ENCODE results near the gene DHCR24.

Gene DHCR24

DNA sequence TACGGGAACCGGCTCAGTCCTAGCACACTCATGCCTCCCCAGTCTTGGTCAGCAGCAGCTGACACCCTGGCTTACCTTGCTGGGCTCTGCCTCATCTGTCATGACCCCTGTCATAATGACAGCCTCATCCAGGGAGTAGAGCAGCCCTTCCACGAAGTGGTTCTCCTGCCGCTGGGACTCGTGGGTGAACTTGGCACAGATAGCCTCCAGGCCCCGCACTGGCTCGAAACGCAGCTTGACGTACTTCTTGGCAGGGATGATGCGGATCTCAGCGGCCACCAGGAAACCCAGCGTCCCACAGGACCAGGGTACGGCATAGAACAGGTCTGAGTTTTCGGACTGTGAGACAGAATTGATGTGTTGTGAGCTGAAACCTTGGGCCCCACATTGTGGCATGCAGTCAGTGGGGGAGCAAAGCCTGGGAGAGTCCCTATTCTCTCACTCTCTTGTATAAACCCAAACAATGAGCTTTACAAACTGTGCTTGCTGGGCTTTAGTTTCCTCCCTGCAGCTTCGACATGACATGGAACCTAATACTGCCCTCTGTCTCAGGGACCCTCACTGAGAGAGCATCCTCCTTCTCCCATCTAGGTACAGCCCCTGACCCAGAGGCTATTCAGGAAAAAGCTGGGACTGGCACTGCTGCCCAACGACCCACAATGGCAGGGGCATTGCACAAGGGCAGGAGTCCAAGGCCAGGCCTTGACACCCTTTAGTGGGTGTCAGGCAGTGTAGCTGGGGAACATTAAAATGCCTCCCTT lies 15.5 kb downstream of the DHCR24 start:
- H3K4me1 ChIP-seq (ENCODE audit: control insufficient read depth, insufficient read depth, low read length): no peaks in the 10 kb centered on the region
- H3K9ac ChIP-seq (ENCODE audit: low read depth, low read length): no peak overlapping the region
- H3K4me3 ChIP-seq (ENCODE audit: low read depth, low read length): no peak overlapping the region
- peaks cover 74% of the 10 kb centered on the region for H3K36me3 ChIP-seq (ENCODE audit: control insufficient read depth, insufficient read depth, low read length)
- no peaks in the 10 kb centered on the region for H3K9me3 ChIP-seq (ENCODE audit: control insufficient read depth, insufficient read depth, low read length)
- no peaks in the 10 kb centered on the region for H3K27me3 ChIP-seq (ENCODE audit: control insufficient read depth, insufficient read depth, low read length)

DNA sequence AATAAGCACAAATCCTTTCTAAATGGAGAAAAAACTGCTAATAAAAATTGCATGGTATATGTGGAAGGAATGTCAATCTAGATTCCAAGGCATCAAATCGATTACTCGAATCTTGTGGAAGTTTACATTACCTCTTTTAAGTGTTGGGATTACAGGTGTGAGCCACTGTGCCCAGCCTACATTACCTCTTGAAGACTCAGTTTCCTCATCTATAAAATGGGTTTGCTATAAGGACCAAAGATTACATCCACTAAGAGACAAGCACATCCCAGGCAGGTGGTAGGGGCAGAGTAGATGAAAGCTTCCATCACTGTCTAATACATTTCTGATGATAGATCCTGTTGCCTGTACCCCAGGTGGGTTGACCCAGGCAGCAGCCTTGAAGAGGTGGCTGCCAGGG lies 16.1 kb downstream of the DHCR24 start:
- Histone ChIP-seq H3K27me3 (ENCODE audit: control insufficient read depth, insufficient read depth, low read length) (no peaks in the 10 kb centered on the region), H3K9ac (ENCODE audit: low read depth, low read length) (no peak overlapping the region), H3K4me3 (ENCODE audit: low read depth, low read length) (no peak overlapping the region), H3K4me1 (ENCODE audit: control insufficient read depth, insufficient read depth, low read length) (no peaks in the 10 kb centered on the region), H3K9me3 (ENCODE audit: control insufficient read depth, insufficient read depth, low read length) (no peaks in the 10 kb centered on the region), H3K36me3 (ENCODE audit: control insufficient read depth, insufficient read depth, low read length) (peaks cover 77% of the 10 kb centered on the region)

DNA sequence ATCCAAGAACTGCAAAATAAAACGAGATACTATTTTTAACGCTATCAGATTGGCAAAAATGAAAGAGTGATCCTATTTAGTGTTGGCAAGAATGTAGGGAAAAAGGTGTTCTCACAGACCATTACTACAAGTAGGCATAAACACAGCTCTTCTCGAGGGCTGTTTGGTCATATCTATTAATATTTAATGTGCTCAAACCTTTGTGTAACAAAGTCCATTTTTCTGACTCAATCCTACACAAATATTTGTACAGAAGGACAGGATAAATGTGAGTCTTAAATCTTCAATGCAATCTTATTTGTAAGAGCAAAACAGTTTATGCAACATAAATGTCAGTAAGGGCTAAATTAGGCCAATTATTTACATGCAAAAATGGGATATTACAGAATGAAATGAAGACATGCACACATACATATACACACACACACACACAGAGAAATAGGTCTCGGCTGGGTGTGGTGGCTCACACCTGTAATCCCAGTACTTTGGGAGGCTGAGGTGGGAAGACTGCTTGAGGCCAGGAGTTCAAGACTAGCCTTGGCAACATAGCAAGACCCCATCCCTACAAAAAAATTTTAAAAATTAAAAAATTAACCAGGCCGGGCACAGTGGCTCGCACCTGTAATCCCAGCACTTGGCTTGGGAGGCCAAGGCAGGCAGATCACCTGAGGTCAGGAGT lies 17.7 kb downstream of the DHCR24 start:
- Histone ChIP-seq H3K4me1 (ENCODE audit: control insufficient read depth, insufficient read depth, low read length) (no peaks in the 10 kb centered on the region), H3K27me3 (ENCODE audit: control insufficient read depth, insufficient read depth, low read length) (no peaks in the 10 kb centered on the region), H3K4me3 (ENCODE audit: low read depth, low read length) (no peak overlapping the region), H3K9me3 (ENCODE audit: control insufficient read depth, insufficient read depth, low read length) (no peaks in the 10 kb centered on the region), H3K9ac (ENCODE audit: low read depth, low read length) (no peak overlapping the region), H3K36me3 (ENCODE audit: control insufficient read depth, insufficient read depth, low read length) (peaks cover 78% of the 10 kb centered on the region)

DNA sequence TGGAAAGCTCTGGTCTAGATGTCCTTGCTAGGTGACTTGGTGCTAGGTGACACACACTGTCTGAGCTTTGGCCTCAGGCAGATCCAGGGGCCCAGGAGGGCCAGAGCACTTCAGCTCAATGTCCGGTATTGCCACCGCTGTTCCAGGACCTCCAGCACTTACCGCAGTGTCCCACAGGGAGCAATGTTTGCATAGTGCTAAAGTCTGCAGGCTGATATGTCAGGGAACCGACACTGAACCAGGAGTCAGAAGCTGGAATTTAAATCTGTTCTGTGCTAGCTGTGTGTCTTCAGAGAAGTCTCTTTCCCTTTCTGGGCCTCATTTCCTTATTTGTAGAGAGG lies 19.3 kb downstream of the DHCR24 start:
- peaks cover 71% of the 10 kb centered on the region for H3K36me3 ChIP-seq (ENCODE audit: control insufficient read depth, insufficient read depth, low read length)
- no peak overlapping the region for H3K4me3 ChIP-seq (ENCODE audit: low read depth, low read length)
- H3K9ac ChIP-seq (ENCODE audit: low read depth, low read length): no peak overlapping the region

DNA sequence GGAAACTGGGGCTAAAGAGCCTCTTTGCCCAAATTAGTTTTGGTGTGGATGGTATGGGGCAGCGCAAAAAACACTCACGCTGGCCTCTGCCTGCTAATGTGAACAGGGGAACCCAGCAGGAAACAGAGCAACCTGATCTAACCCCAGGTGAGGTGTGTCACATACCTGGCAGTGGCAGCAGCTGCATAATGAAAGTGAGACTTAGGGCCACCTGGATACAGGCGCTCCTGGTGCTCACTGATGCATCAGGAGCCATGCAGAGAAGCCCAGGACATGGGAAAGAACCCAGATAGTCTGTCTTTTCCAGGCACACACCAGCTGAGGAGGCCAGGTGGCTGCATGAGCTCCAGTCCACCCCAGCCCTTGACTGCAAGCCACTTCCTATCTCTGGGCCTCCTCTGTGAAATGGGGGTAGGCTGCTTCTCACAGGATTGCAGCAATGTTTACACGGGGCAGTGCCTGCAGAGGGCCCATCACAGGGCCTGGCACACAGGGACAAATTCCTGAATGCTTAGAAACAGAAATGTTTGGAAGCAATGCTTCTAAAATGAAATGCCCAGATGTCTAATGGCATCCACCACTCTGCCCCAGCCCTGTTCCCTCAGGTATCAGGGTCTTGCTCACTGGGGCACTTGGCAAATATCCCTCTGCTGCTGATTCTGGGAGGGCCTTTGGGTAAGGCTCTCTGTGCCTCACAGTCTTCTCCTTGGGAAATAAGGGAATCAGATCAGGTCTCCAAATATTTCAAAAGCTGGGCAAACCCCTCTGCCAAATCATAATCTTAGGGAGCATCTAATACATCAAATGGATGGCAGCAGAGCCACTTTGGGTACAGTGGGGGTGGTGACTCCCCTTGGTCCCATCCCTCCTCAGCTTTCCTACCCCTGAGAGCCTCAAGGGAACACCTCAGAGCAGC lies 19.9 kb downstream of the DHCR24 start:
- no peaks in the 10 kb centered on the region for H3K9me3 ChIP-seq (ENCODE audit: control insufficient read depth, insufficient read depth, low read length)
- H3K36me3 ChIP-seq (ENCODE audit: control insufficient read depth, insufficient read depth, low read length): peaks cover 68% of the 10 kb centered on the region
- no peaks in the 10 kb centered on the region for H3K4me1 ChIP-seq (ENCODE audit: control insufficient read depth, insufficient read depth, low read length)
- no peaks in the 10 kb centered on the region for H3K27me3 ChIP-seq (ENCODE audit: control insufficient read depth, insufficient read depth, low read length)
- H3K4me3 ChIP-seq (ENCODE audit: low read depth, low read length): no peak overlapping the region
- H3K9ac ChIP-seq (ENCODE audit: low read depth, low read length): no peak overlapping the region

More for the DNA sequence above, 19.3 kb downstream of the DHCR24 start:
- Histone ChIP-seq H3K9me3 (ENCODE audit: control insufficient read depth, insufficient read depth, low read length) (no peaks in the 10 kb centered on the region), H3K27me3 (ENCODE audit: control insufficient read depth, insufficient read depth, low read length) (no peaks in the 10 kb centered on the region), H3K4me1 (ENCODE audit: control insufficient read depth, insufficient read depth, low read length) (no peaks in the 10 kb centered on the region)

DNA sequence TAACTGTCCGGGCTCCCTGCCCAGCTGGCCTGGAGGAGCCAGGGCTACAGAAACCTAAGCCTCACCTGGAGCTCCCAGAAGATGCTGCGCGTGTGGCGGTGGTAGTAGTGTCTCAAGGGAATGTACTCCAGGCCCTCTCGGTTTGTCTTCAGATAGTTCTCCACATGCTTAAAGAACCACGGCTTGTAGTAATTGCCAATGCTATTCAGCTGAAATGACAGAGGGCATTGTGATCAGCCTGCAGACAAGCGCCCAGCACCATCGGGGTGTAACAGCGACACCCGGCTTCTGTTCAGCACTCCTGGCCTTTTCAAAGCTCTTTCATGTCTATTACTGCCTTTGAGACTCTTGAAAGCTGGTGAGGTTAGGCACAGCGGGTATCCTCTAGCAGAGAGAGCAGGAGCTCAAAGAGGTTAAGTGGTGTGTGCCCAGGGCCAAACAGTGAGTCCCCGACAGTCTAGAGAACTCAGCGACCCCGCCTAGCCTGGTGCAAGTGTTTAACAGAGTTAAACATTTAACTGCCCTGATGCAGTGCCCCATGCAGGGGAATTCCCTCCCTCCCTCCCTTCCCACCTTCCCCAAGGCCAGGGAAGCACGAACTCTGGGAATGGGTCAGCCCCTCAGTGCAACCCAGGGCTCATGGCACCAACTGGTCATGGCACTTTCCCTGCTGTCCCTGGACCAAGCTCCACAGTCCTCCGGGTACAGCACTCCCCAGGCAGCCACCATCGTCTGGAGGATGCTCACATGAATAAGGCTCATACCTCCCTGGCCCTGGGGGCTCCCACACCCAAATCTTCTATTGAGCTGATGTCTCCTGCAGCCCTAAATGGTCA lies 21.5 kb downstream of the DHCR24 start:
- H3K4me1 ChIP-seq (ENCODE audit: control insufficient read depth, insufficient read depth, low read length): no peaks in the 10 kb centered on the region

DNA sequence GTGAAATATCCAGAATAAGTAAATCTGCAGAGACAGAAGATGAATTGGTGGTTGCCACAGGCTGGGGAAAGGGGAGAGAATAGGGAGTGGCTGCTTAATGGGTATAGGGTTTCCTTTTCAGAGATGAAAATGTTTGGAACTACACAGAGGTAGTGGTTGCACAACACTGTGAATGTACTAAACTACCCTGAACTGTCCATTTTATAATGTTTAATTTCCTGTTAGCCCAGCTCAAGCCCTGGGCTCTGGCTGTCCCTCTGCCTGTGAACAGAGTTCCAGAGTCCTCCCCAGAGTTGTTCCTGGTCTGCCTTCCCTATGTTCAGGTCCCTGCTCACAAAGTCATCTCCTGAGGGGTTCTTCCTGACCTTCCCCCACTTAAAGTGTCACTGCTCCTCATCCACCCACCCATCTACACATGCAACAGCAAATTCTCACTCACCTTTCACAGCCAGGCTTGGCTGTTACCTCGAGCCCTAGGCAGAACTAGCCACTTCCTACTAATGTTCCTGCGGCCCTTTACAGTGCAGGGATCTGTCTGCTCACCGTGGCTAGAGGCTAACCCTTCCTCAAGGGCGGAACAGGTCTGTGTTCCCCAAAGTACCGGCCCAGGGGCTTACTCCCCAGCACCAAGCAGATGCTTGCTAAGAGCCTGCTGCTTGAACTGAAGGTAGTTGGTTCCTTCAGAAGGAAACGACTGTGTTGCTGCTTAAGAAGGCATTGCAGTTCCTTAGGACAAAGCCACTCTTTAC lies 22.4 kb downstream of the DHCR24 start:
- Histone ChIP-seq H3K4me3 (ENCODE audit: low read depth, low read length) (no peak overlapping the region), H3K9ac (ENCODE audit: low read depth, low read length) (no peak overlapping the region), H3K27me3 (ENCODE audit: control insufficient read depth, insufficient read depth, low read length) (no peaks in the 10 kb centered on the region), H3K36me3 (ENCODE audit: control insufficient read depth, insufficient read depth, low read length) (peaks cover 63% of the 10 kb centered on the region), H3K9me3 (ENCODE audit: control insufficient read depth, insufficient read depth, low read length) (no peaks in the 10 kb centered on the region), H3K4me1 (ENCODE audit: control insufficient read depth, insufficient read depth, low read length) (no peaks in the 10 kb centered on the region)

More for the DNA sequence above, 21.5 kb downstream of the DHCR24 start:
- H3K36me3 ChIP-seq (ENCODE audit: control insufficient read depth, insufficient read depth, low read length): peaks cover 59% of the 10 kb centered on the region
- H3K4me3 ChIP-seq (ENCODE audit: low read depth, low read length): no peak overlapping the region
- H3K9ac ChIP-seq (ENCODE audit: low read depth, low read length): no peak overlapping the region
- no peaks in the 10 kb centered on the region for H3K9me3 ChIP-seq (ENCODE audit: control insufficient read depth, insufficient read depth, low read length)
- H3K27me3 ChIP-seq (ENCODE audit: control insufficient read depth, insufficient read depth, low read length): no peaks in the 10 kb centered on the region

DNA sequence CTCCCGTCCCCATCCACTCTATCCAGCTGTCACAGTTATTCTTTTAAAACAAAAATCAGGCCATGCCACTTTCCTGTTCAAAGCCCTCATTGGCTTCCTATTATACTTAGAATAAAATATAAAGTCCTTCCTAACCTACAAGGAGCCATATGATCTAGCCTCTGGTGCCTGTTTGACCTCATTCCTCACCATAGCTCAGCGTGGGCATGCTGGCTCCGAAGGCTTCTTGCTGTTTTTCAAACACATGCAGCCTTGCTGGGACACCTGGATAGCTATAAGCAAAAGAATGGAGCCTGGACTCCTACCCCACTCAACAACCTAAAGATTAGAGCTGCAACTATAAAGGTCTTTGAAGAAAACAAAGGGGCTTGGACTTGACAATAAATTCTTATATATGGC lies 23.7 kb downstream of the DHCR24 start:
- Histone ChIP-seq H3K27me3 (ENCODE audit: control insufficient read depth, insufficient read depth, low read length) (no peaks in the 10 kb centered on the region), H3K4me1 (ENCODE audit: control insufficient read depth, insufficient read depth, low read length) (no peaks in the 10 kb centered on the region), H3K9me3 (ENCODE audit: control insufficient read depth, insufficient read depth, low read length) (no peaks in the 10 kb centered on the region), H3K4me3 (ENCODE audit: low read depth, low read length) (no peak overlapping the region), H3K9ac (ENCODE audit: low read depth, low read length) (no peak overlapping the region), H3K36me3 (ENCODE audit: control insufficient read depth, insufficient read depth, low read length) (peaks cover 60% of the 10 kb centered on the region)

DNA sequence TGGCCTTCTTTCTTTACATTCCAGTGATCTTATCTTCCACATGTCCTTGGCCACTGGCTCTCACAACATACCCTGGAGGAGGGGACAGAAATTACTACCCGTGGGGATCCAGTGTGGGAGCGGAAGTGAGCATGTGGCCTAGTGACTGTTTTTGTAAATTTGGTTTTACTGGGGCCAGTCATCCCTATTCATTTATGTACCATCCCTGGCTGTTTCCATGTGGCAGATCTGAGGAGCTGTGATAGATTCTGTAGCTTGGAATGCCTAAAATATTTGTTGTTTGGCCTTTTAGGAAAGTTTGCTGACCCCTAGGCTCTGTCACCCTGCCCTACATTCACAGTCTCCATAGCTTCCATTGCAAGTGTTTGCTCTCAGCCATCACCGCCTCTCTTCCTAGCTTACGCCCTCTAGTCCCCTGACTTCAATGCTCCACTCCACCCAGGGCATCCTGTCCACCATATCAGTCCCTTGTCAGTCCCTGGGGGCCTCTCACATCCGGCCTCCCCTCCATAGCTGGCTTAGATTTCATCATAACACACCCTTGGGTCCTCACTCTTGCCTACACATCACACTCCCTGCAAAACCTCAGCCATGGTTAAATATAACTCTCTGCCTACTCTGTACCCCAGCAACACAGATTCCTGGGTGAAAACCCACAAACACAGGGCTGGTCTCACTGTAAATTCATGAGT lies 25.8 kb downstream of the DHCR24 start:
- H3K9me3 ChIP-seq (ENCODE audit: control insufficient read depth, insufficient read depth, low read length): no peaks in the 10 kb centered on the region
- H3K9ac ChIP-seq (ENCODE audit: low read depth, low read length): no peak overlapping the region
- H3K4me1 ChIP-seq (ENCODE audit: control insufficient read depth, insufficient read depth, low read length): no peaks in the 10 kb centered on the region
- H3K36me3 ChIP-seq (ENCODE audit: control insufficient read depth, insufficient read depth, low read length): peaks cover 44% of the 10 kb centered on the region
- no peaks in the 10 kb centered on the region for H3K27me3 ChIP-seq (ENCODE audit: control insufficient read depth, insufficient read depth, low read length)
- H3K4me3 ChIP-seq (ENCODE audit: low read depth, low read length): no peak overlapping the region

DNA sequence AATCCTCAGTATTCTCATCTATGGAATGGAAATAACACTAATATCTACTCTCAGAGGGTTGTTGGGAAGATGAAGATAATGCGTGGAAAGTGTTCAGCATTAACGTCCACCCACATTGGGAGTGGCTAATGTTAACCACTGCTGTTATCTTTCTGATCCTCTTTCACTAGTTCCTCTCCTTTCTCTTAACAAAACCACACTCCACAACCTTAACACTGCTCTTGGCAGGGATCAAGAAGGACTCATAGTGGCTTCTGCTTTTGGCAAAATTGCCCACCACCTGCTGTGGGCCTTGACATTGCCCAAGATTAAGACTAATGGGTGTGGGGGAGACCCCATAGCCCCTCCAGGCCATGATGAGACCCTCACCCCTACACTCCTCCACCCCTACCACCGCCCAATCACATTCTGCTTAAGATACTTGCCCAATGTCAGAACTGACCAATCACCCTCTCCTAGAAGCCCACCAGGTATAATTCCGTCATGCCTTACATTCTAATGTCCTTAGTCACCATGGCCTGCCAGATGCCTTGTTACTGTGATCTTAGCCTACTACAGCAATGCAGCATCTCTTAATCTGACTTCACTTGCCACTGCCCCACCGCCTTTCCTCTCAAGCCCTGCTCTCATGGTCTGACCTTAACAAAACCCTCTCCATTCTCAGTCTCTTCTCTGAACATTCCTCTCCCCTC lies 27.1 kb downstream of the DHCR24 start:
- H3K9ac ChIP-seq (ENCODE audit: low read depth, low read length): no peak overlapping the region

More for the DNA sequence above, 27.1 kb downstream of the DHCR24 start:
- Histone ChIP-seq H3K9me3 (ENCODE audit: control insufficient read depth, insufficient read depth, low read length) (no peaks in the 10 kb centered on the region), H3K4me3 (ENCODE audit: low read depth, low read length) (no peak overlapping the region), H3K4me1 (ENCODE audit: control insufficient read depth, insufficient read depth, low read length) (no peaks in the 10 kb centered on the region), H3K36me3 (ENCODE audit: control insufficient read depth, insufficient read depth, low read length) (peaks cover 41% of the 10 kb centered on the region), H3K27me3 (ENCODE audit: control insufficient read depth, insufficient read depth, low read length) (no peaks in the 10 kb centered on the region)

All from iPS-15b (cell line).